Measurements from ENCODE around the gene MAGI2.

DNA sequence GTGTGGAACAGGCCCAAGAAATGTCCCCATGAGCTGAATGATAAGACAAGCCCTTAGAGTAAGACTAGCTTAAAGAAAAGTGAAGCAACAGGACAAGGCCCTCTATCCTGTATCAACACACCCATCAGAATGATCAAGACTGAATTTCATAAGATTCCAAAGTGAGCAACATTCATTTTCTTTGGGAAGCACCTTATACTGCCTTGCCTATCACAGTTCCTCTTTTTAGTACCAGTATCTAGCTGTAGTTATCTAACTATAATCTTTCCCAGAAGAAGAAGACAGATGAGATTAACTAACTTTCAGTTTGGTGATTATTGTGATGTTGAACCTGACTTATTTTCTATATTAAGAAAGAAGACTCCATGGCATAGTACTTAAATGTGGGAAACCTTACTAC, 1263.7 kb downstream of the MAGI2 start:
- TF ChIP-seq ESRRG (CRISPR knock-in tag; IDR thresholded peaks at IDR 0.05) = no peak
- TF ChIP-seq, protein P1, sequence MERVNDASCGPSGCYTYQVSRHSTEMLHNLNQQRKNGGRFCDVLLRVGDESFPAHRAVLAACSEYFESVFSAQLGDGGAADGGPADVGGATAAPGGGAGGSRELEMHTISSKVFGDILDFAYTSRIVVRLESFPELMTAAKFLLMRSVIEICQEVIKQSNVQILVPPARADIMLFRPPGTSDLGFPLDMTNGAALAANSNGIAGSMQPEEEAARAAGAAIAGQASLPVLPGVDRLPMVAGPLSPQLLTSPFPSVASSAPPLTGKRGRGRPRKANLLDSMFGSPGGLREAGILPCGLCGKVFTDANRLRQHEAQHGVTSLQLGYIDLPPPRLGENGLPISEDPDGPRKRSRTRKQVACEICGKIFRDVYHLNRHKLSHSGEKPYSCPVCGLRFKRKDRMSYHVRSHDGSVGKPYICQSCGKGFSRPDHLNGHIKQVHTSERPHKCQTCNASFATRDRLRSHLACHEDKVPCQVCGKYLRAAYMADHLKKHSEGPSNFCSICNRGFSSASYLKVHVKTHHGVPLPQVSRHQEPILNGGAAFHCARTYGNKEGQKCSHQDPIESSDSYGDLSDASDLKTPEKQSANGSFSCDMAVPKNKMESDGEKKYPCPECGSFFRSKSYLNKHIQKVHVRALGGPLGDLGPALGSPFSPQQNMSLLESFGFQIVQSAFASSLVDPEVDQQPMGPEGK (CRISPR knock-in tag; IDR thresholded peaks at IDR 0.05; ENCODE audit: borderline replicate concordance) = no peak
- no peak for TF ChIP-seq SNAI2 (CRISPR knock-in tag; IDR thresholded peaks at IDR 0.05)
- TF ChIP-seq ARNTL (CRISPR knock-in tag; IDR thresholded peaks at IDR 0.05; ENCODE audit: borderline replicate concordance, low read depth) = no peak
- no peak for TF ChIP-seq ZNF565 (CRISPR knock-in tag; conservative IDR thresholded peaks at IDR 0.05; ENCODE audit: low read depth)
- TF ChIP-seq TOX (CRISPR knock-in tag; IDR thresholded peaks at IDR 0.05; ENCODE audit: borderline replicate concordance) = no peak
- TF ChIP-seq ZNF8 (CRISPR knock-in tag; IDR thresholded peaks at IDR 0.05) = no peak
- no peak for TF ChIP-seq ZC3H10 (CRISPR knock-in tag; IDR thresholded peaks at IDR 0.05)
- no peak for TF ChIP-seq TCF4 (CRISPR knock-in tag; IDR thresholded peaks at IDR 0.05; ENCODE audit: borderline replicate concordance)
- TF ChIP-seq RARB (CRISPR knock-in tag; IDR thresholded peaks at IDR 0.05) = no peak

Data from SK-N-SH treated with all-trans-retinoic acid at 6 μM for 48 hours (cell line).